ENCODE data around the gene TBC1D9B.
A peak's percentile ranks its signal among the peaks of the same experiment; 100 is the strongest.

Gene TBC1D9B

GRCh38 chr5:179868541-179868940 lies 39.2 kb downstream of the TBC1D9B start:
- no peak for DNase-seq

GRCh38 chr5:179867476-179867875 lies 40.2 kb downstream of the TBC1D9B start:
- DNase-seq: no peak

- DNase-seq: no peak
Observed at GRCh38 chr5:179867079-179867465, 40.6 kb downstream of the TBC1D9B start.

GRCh38 chr5:179866241-179867078 lies 41.2 kb downstream of the TBC1D9B start:
- DNase-seq: peak in 1 of 5 experiments; percentile 54

GRCh38 chr5:179865491-179866240 lies 42.0 kb downstream of the TBC1D9B start:
- DNase-seq: no peak

GRCh38 chr5:179864686-179865085 lies 43.0 kb downstream of the TBC1D9B start:
- no peak for DNase-seq

- DNase-seq: no peak
Observed at GRCh38 chr5:179863449-179864085, 44.1 kb downstream of the TBC1D9B start.

GRCh38 chr5:179862891-179863290 lies 44.8 kb downstream of the TBC1D9B start:
- DNase-seq: no peak

GRCh38 chr5:179862296-179862695 lies 45.4 kb downstream of the TBC1D9B start:
- no peak for DNase-seq

GRCh38 chr5:179860301-179860700 lies 47.4 kb downstream of the TBC1D9B start:
- DNase-seq: no peak

GRCh38 chr5:179858586-179859427 lies 48.9 kb downstream of the TBC1D9B start, which contains the start of gene MRNIP:
MRNIP (minus strand) TSS chr5:179858817; CDS start chr5:179858796, 21 bp downstream.
- DNase-seq: peak; percentile 69 to 94 (median 80)

GRCh38 chr5:179858241-179858585 lies 49.5 kb downstream of the TBC1D9B start:
- DNase-seq: peak in 3 of 5 experiments; percentile 24 to 61 (median 37)

GRCh38 chr5:179854356-179854755 lies 53.3 kb downstream of the TBC1D9B start:
- DNase-seq: no peak

GRCh38 chr5:179852993-179853547 lies 54.6 kb downstream of the TBC1D9B start:
- no peak for DNase-seq

- no peak for DNase-seq
Observed at GRCh38 chr5:179841621-179842020, 66.1 kb downstream of the TBC1D9B start.

GRCh38 chr5:179840766-179841165 lies 66.9 kb downstream of the TBC1D9B start:
- no peak for DNase-seq

- no peak for DNase-seq
Observed at GRCh38 chr5:179840321-179840720, 67.4 kb downstream of the TBC1D9B start.

- no peak for DNase-seq
Observed at GRCh38 chr5:179839328-179840256, 68.1 kb downstream of the TBC1D9B start.

- DNase-seq: no peak
Observed at GRCh38 chr5:179837076-179838011, 70.4 kb downstream of the TBC1D9B start.
